Keratinocyte (primary cell): ENCODE results near the gene HNRNPAB. TPM values are rescaled to one million over a fixed set of nuclear protein-coding genes. Genes with fewer than 3 reads are reported as not detected.

Experiments used
- DNase-seq: peaks from one replicate; pipeline ENCODE4 v3.0.0-alpha.2; 2011; ENCODE audit warnings: low read depth, missing footprints, low spot score
- FAIRE-seq: peaks from 2 replicates; lab custom pipeline; 2011; peaks lifted over from hg19 to GRCh38; lab: Jason Lieb, UNC
- H2AFZ ChIP-seq: 2 replicates; pipeline ENCODE4 v1.6.0; 2012; ENCODE audit warnings: low read length, control low read depth, inconsistent platforms; ENCODE audit not compliant: control insufficient read depth
- H3K27ac ChIP-seq: 2 replicates; pipeline ENCODE4 v1.5.1; 2011; ENCODE audit warnings: low read length; ENCODE audit not compliant: control insufficient read depth, insufficient read depth
- H3K27me3 ChIP-seq: 3 replicates; pipeline ENCODE4 v1.6.0; 2011; ENCODE audit warnings: low read length; ENCODE audit not compliant: control insufficient read depth, insufficient read depth; ENCODE audit errors: extremely low read depth
- H3K36me3 ChIP-seq, 2 experiments: 2 replicates in 1 of 2; 3 replicates in 1 of 2; pipeline ENCODE4 v1.5.1; 2011; ENCODE audit warnings: low read length in 2 of 2, mild to moderate bottlenecking in 1 of 2; ENCODE audit not compliant: control insufficient read depth in 2 of 2, insufficient read depth in 2 of 2; ENCODE audit errors: extremely low read depth in 1 of 2
- H3K4me1 ChIP-seq: 3 replicates; pipeline ENCODE4 v1.5.1; 2011; ENCODE audit warnings: low read length; ENCODE audit not compliant: control insufficient read depth, insufficient read depth; ENCODE audit errors: extremely low read depth
- H3K4me2 ChIP-seq: 3 replicates; pipeline ENCODE4 v1.6.0; 2011; ENCODE audit warnings: low read depth, low read length; ENCODE audit not compliant: control insufficient read depth, insufficient read depth; ENCODE audit errors: extremely low read depth
- H3K4me3 ChIP-seq, 3 experiments: fragments of 200-600 bp in 1 of 3; sonication (generic) in 1 of 3; 2 replicates in 2 of 3; 3 replicates in 1 of 3; pipeline ENCODE4 v1.5.1; 2011 to 2016; ENCODE audit warnings: low read length in 3 of 3, mild to moderate bottlenecking in 3 of 3, control low read depth in 2 of 3, inconsistent platforms in 1 of 3, low read depth in 1 of 3, mixed read lengths in 1 of 3, mixed run types in 1 of 3, moderate library complexity in 1 of 3; ENCODE audit not compliant: control insufficient read depth in 2 of 3, insufficient read depth in 2 of 3; ENCODE audit errors: extremely low read depth in 1 of 3
- H3K79me2 ChIP-seq: 2 replicates; pipeline ENCODE4 v1.6.0; 2012; ENCODE audit warnings: low read length; ENCODE audit not compliant: control insufficient read depth, insufficient read depth
- H3K9ac ChIP-seq: 3 replicates; pipeline ENCODE4 v1.6.0; 2011; ENCODE audit warnings: low read length; ENCODE audit not compliant: control insufficient read depth, insufficient read depth; ENCODE audit errors: extremely low read depth
- H3K9me1 ChIP-seq: 3 replicates; pipeline ENCODE4 v1.6.0; 2011; ENCODE audit warnings: low read length; ENCODE audit not compliant: control insufficient read depth, insufficient read depth; ENCODE audit errors: extremely low read depth
- H3K9me3 ChIP-seq: 2 replicates; pipeline ENCODE4 v1.5.1; 2012; ENCODE audit warnings: low read depth, low read length; ENCODE audit not compliant: control insufficient read depth
- H4K20me1 ChIP-seq: 3 replicates; pipeline ENCODE4 v1.6.0; 2011; ENCODE audit warnings: low read length; ENCODE audit not compliant: control insufficient read depth, insufficient read depth; ENCODE audit errors: extremely low read depth
- EZH2 ChIP-seq: IDR thresholded peaks from one replicate; pipeline ENCODE4 v1.6.1; 2012; ENCODE audit warnings: inconsistent platforms, mild to moderate bottlenecking, low read length, moderate library complexity
- dilution Hi-C: fragments of 300-500 bp; cut with MboI; formaldehyde crosslinking; loops from one replicate; pipeline ENCODE4 v1.7.0; 2020; ENCODE audit warnings: low sequenced_read_pairs; ENCODE audit not compliant: extremely low pct_ligation_motif_present
- polyA plus RNA-seq, 5 experiments: library from polyadenylated mRNA; depleted of rRNA in 3 of 5; stranded (reverse) in 3 of 5; stranded (forward) in 1 of 5; unstranded in 1 of 5; fragments of >200 nt; gene quantifications; 1 replicate in 1 of 5; 2 replicates in 3 of 5; 3 replicates in 1 of 5; pipeline versions ENCODE4 v1.2.1 to v1.2.3, GENCODE V29; 2011 to 2012; ENCODE audit warnings: missing spikeins in 2 of 5, low read depth in 1 of 5, low replicate concordance in 1 of 5
- TF ChIP-seq, protein P1 (sequence below), 3 experiments: IDR thresholded peaks in 1 of 3; conservative IDR thresholded peaks in 1 of 3; optimal IDR thresholded peaks in 1 of 3; 2 replicates in 2 of 3; 3 replicates in 1 of 3; pipeline versions ENCODE3 to v1.5.1; 2011; ENCODE audit warnings: low read length in 3 of 3, mild to moderate bottlenecking in 3 of 3, moderate library complexity in 2 of 3, control low read depth in 1 of 3, inconsistent platforms in 1 of 3; ENCODE audit not compliant: insufficient read depth in 2 of 3; ENCODE audit errors: extremely low read depth in 1 of 3

The HNRNPAB gene
- polyA plus RNA-seq, 1 donor (not counting 4 experiments of a cell fraction or from before 2014, with no cell fraction given): 161 TPM

GRCh38 chr5:178221853-178222252 is 17.5 kb downstream of the HNRNPAB start:
- H3K27me3 ChIP-seq: no peaks in the 10 kb centered on the region
- dilution Hi-C loops: no loop called here
- H3K4me1 ChIP-seq: no peaks in the 10 kb centered on the region
- H4K20me1 ChIP-seq: no peaks in the 10 kb centered on the region
- DNase-seq: no peak
- TF ChIP-seq, protein P1, sequence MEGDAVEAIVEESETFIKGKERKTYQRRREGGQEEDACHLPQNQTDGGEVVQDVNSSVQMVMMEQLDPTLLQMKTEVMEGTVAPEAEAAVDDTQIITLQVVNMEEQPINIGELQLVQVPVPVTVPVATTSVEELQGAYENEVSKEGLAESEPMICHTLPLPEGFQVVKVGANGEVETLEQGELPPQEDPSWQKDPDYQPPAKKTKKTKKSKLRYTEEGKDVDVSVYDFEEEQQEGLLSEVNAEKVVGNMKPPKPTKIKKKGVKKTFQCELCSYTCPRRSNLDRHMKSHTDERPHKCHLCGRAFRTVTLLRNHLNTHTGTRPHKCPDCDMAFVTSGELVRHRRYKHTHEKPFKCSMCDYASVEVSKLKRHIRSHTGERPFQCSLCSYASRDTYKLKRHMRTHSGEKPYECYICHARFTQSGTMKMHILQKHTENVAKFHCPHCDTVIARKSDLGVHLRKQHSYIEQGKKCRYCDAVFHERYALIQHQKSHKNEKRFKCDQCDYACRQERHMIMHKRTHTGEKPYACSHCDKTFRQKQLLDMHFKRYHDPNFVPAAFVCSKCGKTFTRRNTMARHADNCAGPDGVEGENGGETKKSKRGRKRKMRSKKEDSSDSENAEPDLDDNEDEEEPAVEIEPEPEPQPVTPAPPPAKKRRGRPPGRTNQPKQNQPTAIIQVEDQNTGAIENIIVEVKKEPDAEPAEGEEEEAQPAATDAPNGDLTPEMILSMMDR (optimal IDR thresholded peaks at IDR 0.05 in 1 of 3, IDR thresholded peaks at IDR 0.05 in 1 of 3, conservative IDR thresholded peaks at IDR 0.05 in 1 of 3; ENCODE audit: extremely low read depth in 1 of 3, insufficient read depth in 2 of 3, low read length in 3 of 3): no peak
- TF ChIP-seq EZH2: no peak
- H3K9me1 ChIP-seq: no peaks in the 10 kb centered on the region
- FAIRE-seq: no peak
- H3K9me3 ChIP-seq: no peaks in the 10 kb centered on the region
- no peak overlapping the region for H3K27ac ChIP-seq
- H2AFZ ChIP-seq: no peak overlapping the region
- no peaks in the 10 kb centered on the region for H3K79me2 ChIP-seq
- H3K9ac ChIP-seq: no peak overlapping the region
- peaks cover 7% of the 10 kb centered on the region in 2 experiments for H3K36me3 ChIP-seq
- H3K4me3 ChIP-seq: no peak overlapping the region
- no peak overlapping the region for H3K4me2 ChIP-seq

- no peak for TF ChIP-seq EZH2
- TF ChIP-seq, protein P1 (optimal IDR thresholded peaks at IDR 0.05 in 1 of 3, IDR thresholded peaks at IDR 0.05 in 1 of 3, conservative IDR thresholded peaks at IDR 0.05 in 1 of 3; ENCODE audit: extremely low read depth in 1 of 3, insufficient read depth in 2 of 3, low read length in 3 of 3): no peak
- H3K4me1 ChIP-seq: peaks cover under 1% of the 10 kb centered on the region
- H3K4me2 ChIP-seq: no peak overlapping the region
- H3K27ac ChIP-seq: no peak overlapping the region
- no peaks in the 10 kb centered on the region for H3K27me3 ChIP-seq
- dilution Hi-C loops: no loop called here
- DNase-seq (no peak), FAIRE-seq (no peak)
- no peaks in the 10 kb centered on the region for H4K20me1 ChIP-seq
- no peaks in the 10 kb centered on the region for H3K79me2 ChIP-seq
- H3K9ac ChIP-seq: no peak overlapping the region
- no peak overlapping the region for H3K4me3 ChIP-seq
- H3K36me3 ChIP-seq: peaks cover 7 to 10% of the 10 kb centered on the region in 2 experiments
- H2AFZ ChIP-seq: no peak overlapping the region
- no peaks in the 10 kb centered on the region for H3K9me3 ChIP-seq
- H3K9me1 ChIP-seq: no peaks in the 10 kb centered on the region
Measured at GRCh38 chr5:178222292-178222691, 18.0 kb downstream of the HNRNPAB start.
